GM21737 (cell line): ENCODE results near the gene PYGB.

Source experiments
- ATAC-seq: cut with Tn5 transposase; IDR thresholded peaks from one replicate; pipeline ENCODE4 v1.9.1; 2021; ENCODE audit warnings: mild to moderate bottlenecking, moderate library complexity; ENCODE audit not compliant: unreplicated experiment

The PYGB gene

GRCh38 chr20:25215521-25215920 is 32.4 kb upstream of the PYGB start:
- ATAC-seq: no peak

DNA sequence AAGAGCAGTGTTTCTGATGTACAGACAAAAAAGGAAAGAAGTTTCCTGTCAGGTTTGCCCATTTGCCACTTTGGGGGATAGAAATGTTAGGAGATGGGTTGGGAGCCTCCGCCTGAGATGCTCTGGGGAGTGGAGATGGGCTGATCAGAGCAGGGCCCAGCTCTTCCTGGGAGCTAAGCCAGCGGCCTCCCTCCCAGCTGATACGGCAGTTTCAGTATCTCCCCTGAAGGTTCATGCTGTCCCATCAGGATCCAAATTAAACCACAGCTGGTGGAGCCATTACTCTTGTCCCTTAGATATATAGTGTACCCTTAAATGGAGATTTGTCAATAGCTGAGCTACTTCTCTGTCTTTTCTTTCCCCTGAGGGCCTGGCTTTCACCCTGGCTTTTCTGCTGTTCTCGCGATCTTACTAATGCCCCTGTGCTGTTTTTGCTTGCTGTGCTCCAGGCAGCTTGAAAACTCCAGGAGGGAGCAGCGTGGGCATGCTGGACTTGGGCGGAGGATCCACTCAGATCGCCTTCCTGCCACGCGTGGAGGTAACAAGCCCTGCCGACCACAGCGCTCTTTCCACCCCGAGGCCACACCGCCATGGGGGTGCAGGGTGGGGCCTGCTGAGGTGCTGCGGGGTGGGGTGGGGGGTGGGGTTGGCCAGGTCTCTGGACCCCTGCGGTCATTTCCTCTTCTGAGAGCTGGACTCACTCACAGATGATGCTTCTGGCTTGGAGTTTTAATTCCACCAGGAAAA is 31.5 kb upstream of the PYGB start:
- no peak for ATAC-seq

- ATAC-seq: no peak
Measured at GRCh38 chr20:25217161-25218108, 30.4 kb upstream of the PYGB start.

DNA sequence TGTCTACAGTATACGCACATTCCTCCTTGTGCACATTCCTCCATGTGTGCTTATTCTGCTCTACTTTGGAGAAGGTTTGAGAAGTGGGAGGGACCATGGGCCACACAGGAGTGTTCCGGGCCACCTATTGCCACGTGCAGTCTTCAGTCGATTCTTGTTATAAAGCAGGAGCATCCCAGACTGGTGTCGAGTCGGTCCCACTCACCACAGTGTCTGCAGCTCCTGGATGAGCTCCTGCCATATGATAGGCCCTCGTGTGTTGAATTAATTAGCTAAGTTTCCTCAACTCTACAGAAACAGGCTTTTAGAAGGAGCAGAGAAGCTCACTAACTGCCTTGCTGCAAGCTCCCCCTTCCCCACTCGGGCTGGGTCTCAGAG is 29.8 kb upstream of the PYGB start:
- ATAC-seq: no peak

DNA sequence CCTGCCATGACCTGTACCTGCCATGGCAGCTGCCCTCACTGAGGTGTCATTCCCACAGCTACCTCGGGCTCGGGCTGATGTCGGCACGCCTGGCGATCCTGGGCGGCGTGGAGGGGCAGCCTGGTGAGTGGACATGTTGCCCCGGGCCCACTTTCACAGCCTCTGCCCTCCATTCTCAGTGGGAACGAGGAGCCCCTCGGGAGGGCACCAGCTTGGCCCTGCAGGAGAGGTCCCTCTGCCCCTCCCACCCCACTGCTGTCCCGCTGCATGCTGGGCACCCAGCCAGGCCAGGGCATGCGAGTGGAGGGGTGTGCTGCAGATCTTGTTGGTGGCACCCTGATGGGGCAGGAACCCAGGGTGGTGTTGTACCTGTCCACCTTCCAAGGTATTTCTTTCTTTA is 29.4 kb upstream of the PYGB start:
- ATAC-seq: no peak

GRCh38 chr20:25219365-25219764 is 28.5 kb upstream of the PYGB start:
- no peak for ATAC-seq

- ATAC-seq: no peak
Measured at GRCh38 chr20:25220021-25220730, 27.7 kb upstream of the PYGB start.

GRCh38 chr20:25220810-25221591 is 26.9 kb upstream of the PYGB start:
- ATAC-seq: no peak

GRCh38 chr20:25221592-25222460 is 26.1 kb upstream of the PYGB start:
- no peak for ATAC-seq

DNA sequence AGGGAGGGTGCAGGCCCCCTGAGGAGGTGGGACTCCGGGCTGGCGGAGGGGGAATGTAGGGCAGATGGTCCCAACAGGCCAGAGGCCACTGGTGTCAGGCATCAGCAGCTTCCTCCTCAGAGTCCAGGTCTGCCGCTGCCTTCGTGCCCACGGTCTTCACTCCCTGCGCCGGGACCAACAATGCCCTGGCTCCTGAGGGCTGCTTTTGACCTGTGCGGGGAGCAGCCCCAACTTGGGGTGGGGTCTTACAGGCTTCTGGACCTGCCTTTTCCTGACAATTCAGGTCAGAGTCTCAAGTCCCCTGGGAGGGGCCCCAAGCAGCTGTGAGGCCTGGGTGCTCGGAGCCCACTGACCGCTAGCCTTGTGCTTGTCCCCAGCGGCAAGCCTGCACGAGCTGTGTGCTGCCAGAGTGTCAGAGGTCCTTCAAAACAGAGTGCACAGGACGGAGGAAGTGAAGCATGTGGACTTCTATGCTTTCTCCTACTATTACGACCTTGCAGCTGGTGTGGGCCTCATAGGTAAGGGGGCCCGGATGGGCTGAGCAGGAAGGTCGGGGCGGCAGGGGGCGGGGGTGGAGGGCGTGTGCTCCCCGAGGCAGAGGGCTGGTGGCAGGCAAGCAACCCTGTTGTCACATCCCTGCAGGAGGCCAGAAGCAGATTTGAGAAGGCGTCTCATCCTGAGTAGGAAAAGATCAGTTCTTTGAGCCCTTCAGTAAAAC is 25.3 kb upstream of the PYGB start:
- ATAC-seq: no peak

DNA sequence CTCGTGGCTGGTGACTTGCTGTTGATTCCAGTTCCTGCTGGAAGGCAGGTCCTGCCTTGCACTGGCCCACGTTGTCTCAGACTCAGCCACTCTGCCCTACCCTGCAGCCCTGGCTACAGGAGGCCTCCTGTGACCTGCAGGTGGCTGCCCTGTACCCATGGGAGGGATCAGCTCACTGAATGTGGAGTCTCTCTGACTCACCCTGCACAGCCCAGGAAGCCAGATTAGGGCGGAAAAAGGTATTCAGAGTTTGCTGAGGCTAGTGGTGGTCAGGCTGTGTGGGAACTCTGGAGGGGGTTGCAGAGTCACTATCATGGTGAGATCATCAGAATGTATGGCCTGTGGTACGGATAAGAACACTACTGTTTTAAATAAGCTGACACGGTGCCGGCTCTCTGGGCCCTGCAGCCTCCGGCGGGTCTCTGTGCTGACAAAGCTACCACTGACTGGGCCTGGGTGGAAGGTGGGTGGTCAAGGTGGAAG is 24.7 kb upstream of the PYGB start:
- no peak for ATAC-seq

GRCh38 chr20:25223765-25224720 is 23.8 kb upstream of the PYGB start:
- ATAC-seq: no peak

DNA sequence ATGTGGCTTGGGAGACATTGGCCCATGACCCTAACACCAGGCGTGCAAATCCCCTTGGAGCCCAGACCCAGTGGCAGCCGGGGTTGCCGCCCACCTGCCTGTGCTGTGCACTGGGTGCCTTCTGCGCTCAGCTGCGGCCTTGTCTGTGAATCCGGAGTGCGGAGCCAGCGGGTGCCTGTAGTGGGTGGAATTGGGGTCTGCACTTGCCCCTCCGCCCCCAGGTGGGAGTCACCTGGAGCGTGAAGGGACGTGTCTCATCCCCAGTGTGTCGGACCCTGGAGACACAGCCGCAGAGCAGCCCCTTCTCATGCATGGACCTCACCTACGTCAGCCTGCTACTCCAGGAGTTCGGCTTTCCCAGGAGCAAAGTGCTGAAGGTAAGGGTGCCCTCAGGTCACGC is 22.9 kb upstream of the PYGB start:
- ATAC-seq: no peak

GRCh38 chr20:25225642-25226432 is 22.0 kb upstream of the PYGB start:
- no peak for ATAC-seq

DNA sequence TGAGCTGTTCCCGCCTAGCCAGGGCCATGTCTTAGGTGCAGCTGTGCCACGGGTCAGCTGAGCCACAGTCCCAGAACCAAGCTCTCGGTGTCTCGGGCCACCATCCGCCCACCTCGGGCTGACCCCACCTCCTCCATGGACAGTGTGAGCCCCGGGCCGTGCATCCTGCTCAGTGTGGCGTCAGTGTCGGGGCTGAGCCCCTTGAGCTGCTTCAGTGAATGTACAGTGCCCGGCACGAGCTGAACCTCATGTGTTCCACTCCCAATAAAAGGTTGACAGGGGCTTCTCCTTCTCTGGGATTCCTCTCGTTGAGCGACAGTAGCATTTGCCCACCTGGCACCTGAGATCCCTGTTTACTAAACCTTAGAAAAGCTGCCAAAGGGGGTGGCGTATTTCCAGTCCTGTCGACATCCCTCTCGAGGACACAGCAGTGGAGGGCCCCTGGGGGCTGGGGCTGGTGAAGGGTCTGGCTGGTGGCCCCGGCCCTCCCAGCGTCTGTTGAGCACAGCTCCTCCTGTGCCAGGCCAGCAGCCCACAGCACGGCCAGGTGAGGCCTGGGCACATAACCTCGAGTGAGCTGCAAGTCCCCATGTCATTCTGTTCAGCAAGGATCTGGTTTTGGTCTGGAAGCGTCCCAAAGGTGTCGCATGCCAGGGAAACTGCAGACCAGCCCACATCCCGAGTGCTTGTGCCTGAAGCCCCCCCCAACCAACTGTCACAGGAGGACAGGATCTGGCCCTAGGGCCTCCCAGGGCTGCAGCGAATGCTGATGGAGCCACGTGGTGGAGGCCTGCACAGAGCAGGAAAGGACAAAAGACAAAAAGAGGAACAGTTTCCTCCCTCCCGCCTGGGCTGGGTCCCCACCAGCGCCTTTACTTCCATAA is 21.2 kb upstream of the PYGB start:
- ATAC-seq: no peak

GRCh38 chr20:25227317-25227831 is 20.5 kb upstream of the PYGB start:
- ATAC-seq: no peak
